Measurements from ENCODE around the gene SNX10.

DNA sequence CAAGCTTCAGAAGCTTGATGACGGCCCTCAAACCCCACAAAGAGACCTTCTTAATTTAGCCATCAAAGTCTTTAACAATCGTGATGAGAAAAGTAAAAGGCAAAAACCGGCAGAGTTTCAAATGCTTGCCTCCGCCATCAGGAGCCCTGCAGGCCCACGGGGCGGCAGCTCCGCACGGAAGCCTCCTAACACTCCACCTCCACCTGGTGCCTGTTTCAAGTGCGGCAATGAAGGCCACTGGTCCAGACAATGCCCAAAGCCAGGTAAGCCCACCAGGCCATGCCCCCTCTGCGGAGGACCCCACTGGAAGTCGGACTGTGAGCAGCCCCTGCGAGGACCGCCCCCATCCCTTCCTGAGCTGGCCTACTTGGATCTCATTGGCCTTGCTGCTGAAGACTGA is 46.5 kb upstream of the SNX10 start:
- TF ChIP-seq, protein P1, sequence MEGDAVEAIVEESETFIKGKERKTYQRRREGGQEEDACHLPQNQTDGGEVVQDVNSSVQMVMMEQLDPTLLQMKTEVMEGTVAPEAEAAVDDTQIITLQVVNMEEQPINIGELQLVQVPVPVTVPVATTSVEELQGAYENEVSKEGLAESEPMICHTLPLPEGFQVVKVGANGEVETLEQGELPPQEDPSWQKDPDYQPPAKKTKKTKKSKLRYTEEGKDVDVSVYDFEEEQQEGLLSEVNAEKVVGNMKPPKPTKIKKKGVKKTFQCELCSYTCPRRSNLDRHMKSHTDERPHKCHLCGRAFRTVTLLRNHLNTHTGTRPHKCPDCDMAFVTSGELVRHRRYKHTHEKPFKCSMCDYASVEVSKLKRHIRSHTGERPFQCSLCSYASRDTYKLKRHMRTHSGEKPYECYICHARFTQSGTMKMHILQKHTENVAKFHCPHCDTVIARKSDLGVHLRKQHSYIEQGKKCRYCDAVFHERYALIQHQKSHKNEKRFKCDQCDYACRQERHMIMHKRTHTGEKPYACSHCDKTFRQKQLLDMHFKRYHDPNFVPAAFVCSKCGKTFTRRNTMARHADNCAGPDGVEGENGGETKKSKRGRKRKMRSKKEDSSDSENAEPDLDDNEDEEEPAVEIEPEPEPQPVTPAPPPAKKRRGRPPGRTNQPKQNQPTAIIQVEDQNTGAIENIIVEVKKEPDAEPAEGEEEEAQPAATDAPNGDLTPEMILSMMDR (conservative IDR thresholded peaks at IDR 0.05) = no peak
- no peak for TF ChIP-seq EZH2 (IDR thresholded peaks at IDR 0.05; ENCODE audit: low read depth)

Data from PC-9 (cell line).